T-helper 9 cell (primary cell): ENCODE data around the gene VRTN.
A peak's percentile ranks its signal among the peaks of the same experiment; 100 is the strongest.

ENCODE experiments used
- DNase-seq: peaks from one replicate; pipeline ENCODE4 v3.0.0-alpha.2; 2020

VRTN gene

DNA sequence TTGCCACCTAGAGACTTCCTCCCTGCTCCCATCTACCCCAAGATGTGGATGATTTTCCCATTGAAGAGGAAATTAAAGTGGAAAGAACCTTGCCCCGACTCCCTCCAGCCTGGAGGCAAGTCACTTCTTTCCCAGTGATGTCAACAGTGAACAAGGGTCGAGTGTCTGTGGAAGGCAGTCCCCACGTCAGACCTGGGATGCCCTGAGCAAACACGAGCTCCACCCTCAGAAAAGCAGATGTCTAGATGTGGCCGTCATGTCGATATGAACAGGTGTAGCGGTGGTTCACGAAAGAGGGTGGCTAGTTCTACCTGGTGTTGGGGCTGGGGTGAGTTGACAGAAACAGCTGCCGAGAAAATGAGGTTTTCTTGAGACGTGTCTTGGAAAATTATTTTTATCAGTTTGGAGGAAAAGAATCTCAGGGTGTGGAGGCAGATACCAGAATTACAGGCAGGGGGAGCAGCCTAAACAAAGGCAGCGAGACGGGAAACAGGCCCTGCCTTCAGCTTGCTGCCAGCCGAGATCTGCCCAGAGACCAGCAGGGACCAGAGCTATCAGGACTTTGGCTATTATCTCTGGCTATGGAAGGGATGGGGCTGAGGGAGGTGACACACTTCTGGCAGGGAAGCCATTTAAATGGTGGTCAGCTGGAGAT lies 51.9 kb downstream of the VRTN start:
- DNase-seq: no peak

- no peak for DNase-seq
Measured at GRCh38 chr14:74400919-74401503, 52.7 kb downstream of the VRTN start.

GRCh38 chr14:74401504-74402241 lies 53.4 kb downstream of the VRTN start:
- peak; percentile 31 for DNase-seq

DNA sequence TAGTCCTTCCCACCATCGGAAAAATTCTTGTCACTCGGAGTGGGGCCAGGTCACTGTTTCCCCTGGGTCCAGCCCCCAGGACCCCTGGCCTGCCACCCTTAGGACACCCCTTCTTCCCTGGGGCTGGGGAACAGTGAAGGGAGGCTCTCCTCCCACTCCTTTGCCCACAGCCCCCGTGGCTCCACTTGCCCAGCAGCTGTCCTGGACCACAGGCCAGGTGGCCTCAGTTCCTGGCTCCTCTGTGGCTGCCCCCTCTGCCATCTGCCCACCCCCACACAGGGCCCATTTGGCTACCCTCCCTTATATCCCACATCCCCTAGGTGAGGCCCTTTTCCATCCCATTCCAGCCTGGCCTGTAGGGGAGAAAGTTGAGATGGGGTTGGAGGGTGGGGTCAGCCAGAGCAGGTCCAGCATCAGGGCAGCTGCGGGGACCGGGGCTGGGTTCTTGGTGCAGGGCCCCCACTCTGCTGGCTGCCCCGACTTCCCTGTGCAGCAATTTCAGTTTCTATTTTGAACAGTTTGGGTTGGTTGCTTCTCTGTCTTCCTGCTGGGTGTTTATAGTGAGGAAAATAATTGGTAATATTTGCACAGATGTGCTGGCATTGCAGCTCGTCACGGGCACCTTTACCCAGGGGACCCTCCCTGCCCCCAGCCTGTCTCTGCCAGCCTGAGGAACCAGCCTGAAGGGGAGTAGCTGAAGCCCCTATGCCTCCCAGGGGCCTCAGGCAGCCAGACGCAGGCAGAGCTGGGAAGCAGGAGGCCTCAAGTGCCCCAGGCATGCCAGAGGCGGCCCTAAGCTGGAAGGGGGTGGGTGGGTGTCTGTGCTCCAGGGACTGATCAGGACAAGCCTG lies 54.4 kb downstream of the VRTN start:
- DNase-seq: no peak

DNA sequence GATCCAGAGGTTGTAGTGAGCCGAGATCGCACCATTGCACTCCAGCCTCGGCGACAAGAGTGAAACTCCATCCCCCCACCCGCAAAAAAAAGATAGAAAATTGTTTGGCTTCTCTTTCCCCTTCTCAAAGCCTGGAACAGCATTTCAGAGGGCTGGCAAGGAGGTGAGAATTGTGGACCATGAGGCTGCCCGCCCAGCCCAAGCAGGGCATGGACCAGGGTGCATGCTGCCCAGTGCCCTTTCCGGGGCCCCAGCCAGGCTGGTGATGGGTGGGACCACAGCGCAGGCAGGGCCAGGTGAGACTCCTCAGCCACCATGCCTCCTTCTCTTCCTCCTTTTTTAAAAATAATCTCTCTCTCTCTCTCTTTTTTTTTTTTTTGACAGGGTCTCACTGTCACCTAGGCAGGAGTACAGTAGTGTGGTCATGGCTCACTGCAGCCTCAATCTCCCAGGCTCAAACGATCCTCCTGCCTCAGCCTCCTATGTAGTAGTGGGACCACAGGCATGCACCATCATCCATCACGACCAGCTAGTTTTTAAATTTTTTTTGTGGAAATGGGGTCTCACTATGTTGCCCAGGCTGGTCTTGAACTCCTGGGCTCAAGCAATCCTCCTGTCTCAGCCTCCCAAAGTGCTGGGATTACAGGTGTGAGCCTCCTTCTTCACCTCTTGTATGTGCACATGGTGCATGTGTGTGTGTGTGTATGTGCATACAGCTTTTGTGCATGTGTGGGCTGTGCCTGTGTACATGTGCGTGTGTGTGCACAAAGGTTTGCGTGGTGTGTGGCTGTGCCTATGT lies 55.5 kb downstream of the VRTN start:
- DNase-seq: no peak

DNA sequence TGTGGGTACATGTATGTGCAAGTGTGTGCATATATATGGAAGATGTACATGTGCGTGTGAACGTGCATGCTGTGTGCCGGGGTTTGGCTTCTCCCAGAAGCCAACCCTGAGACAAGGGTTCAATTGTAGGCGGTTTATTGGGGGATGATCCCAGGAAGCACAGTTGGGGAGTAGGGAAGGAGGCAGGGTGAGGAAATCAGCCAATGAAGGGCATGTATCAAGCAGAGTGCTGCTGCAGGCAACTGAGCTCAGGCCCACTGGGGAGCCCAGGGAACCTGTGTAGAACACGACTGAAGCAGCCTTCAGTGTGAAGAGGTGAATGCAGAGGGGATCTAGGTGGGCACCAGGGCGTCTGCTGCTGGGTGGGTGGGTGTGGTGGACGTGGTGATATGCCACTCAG lies 56.2 kb downstream of the VRTN start:
- DNase-seq: no peak

DNA sequence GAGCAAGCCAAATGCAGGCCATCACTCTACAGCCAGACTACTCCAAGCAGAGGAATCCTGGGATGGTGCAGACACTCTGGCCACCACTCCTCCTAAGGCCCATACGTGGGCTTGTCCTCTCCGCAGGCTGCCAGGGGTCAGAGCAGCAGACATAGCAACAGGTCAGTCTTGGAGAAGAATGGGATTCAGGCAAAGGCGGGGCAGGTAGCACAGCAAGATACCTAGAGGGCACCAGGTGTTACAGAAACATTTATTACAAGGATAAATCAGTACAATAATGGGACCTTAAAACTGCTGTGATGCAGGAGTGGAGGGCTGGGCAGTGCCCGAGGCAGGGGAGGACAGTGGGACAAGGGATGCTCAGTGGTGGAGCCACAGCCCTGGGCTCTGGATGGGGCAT lies 57.4 kb downstream of the VRTN start:
- no peak for DNase-seq

DNA sequence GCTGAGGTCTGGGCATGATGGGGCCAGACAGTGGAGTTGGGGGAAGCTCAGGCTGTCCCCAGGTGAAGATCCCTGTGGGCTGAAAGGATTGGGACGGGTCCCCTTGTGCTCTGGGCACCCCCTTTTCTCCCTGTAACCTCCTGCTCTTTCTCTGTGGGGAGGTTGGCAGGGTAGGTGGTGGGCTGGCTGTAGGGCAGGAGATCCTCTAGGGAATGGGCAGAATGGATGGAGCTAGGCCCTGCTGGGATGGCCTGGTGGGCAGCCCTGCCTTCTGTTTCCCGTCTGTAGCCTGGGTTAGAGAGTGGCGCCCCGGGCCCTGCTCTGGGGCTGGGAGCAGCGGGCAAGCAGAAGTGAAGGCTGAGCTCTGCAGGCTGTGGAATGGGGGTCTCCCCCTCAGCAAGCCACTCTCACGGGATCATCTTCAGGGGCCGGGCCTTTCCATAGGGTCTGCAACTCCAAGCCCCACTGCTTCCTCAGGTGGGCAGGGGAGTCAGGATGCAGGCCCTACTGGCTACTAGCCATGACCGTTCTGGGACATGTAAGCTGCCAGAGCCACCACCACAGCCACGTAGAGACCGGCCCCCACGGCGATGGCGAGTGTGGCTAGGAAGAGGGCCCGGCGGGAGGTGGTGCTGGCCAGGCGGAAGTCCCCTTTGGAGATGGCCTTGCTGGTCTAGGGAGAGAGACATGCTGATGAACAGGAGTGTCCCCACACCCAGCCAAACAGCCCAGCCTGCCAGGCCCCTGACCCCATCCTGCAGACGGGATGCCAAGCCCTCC lies 58.9 kb downstream of the VRTN start:
- DNase-seq: no peak

- no peak for DNase-seq
Measured at GRCh38 chr14:74407801-74408154, 59.5 kb downstream of the VRTN start.

GRCh38 chr14:74408870-74409269 lies 60.6 kb downstream of the VRTN start:
- DNase-seq: no peak

- DNase-seq: no peak
Measured at GRCh38 chr14:74409441-74409840, 61.2 kb downstream of the VRTN start.
